ENCODE measurements around the gene XYLT1.

GRCh38 chr16:17069681-17070080 lies 401.1 kb downstream of the XYLT1 start:
- TF ChIP-seq CTCF (CRISPR knock-in tag; IDR thresholded peaks at IDR 0.05): no peak
- no peak for TF ChIP-seq GLI4 (CRISPR knock-in tag; IDR thresholded peaks at IDR 0.05; ENCODE audit: borderline replicate concordance)
- no peak for TF ChIP-seq STAG1 (CRISPR knock-in tag; IDR thresholded peaks at IDR 0.05)
- TF ChIP-seq ERF (CRISPR knock-in tag; IDR thresholded peaks at IDR 0.05): no peak
- no peak for TF ChIP-seq ELK4 (CRISPR knock-in tag; IDR thresholded peaks at IDR 0.05; ENCODE audit: borderline replicate concordance)
- no peak for TF ChIP-seq TEAD2 (CRISPR knock-in tag; IDR thresholded peaks at IDR 0.05)

All from HepG2 (cell line).